Neuronal stem cell (in vitro differentiated cells): ENCODE results near the gene PLXNA1.
A peak's percentile ranks its signal among the peaks of the same experiment; 100 is the strongest.

ENCODE experiments used
- DNase-seq: peaks from one replicate; pipeline ENCODE4 v3.0.0-alpha.2; 2013; ENCODE audit warnings: low spot score
- H2AFZ ChIP-seq: one replicate; pipeline ENCODE4 v1.6.1; 2013; ENCODE audit warnings: mild to moderate bottlenecking, low read length, inconsistent platforms
- H2AK5ac ChIP-seq: 2 replicates; pipeline ENCODE4 v1.6.1; 2013; ENCODE audit warnings: low read depth, mild to moderate bottlenecking, inconsistent platforms, low read length, moderate library complexity, mixed read lengths
- H2BK120ac ChIP-seq: 2 replicates; pipeline ENCODE4 v1.6.1; 2013; ENCODE audit warnings: low read depth, mild to moderate bottlenecking, inconsistent platforms, low read length, moderate library complexity, mixed read lengths
- H2BK12ac ChIP-seq: one replicate; pipeline ENCODE4 v1.6.1; 2013; ENCODE audit warnings: low read length, inconsistent platforms
- H2BK15ac ChIP-seq: 2 replicates; pipeline ENCODE4 v1.6.1; 2013; ENCODE audit warnings: mild to moderate bottlenecking, low read length, inconsistent platforms, mixed read lengths
- H2BK5ac ChIP-seq: one replicate; pipeline ENCODE4 v1.6.1; 2013; ENCODE audit warnings: inconsistent platforms, mild to moderate bottlenecking, low read length, moderate library complexity
- H3K14ac ChIP-seq: one replicate; pipeline ENCODE4 v1.6.1; 2013; ENCODE audit warnings: low read length, inconsistent platforms
- H3K18ac ChIP-seq: 2 replicates; pipeline ENCODE4 v1.6.1; 2013; ENCODE audit warnings: low read length, inconsistent platforms
- H3K23ac ChIP-seq: 2 replicates; pipeline ENCODE4 v1.6.1; 2013; ENCODE audit warnings: low read depth, mild to moderate bottlenecking, mixed read lengths, low read length, inconsistent platforms; ENCODE audit not compliant: poor library complexity
- H3K27ac ChIP-seq: replicated peaks from 3 replicates; pipeline ENCODE4 v1.5.1; 2013; ENCODE audit warnings: low read length, inconsistent platforms
- H3K27me3 ChIP-seq, 3 experiments: 2 replicates each; pipeline ENCODE4 v1.6.1; 2013; ENCODE audit warnings: low read length in 3 of 3, mild to moderate bottlenecking in 2 of 3, inconsistent platforms in 1 of 3, low read depth in 1 of 3, mixed read lengths in 1 of 3, moderate library complexity in 1 of 3; ENCODE audit not compliant: control insufficient read depth in 3 of 3, insufficient read depth in 3 of 3
- H3K36me3 ChIP-seq, 2 donors: replicated peaks in 1 of 2; 2 replicates each; pipeline ENCODE4 v1.6.1; 2013; ENCODE audit warnings: low read length in 2 of 2; ENCODE audit not compliant: control insufficient read depth in 2 of 2, insufficient read depth in 2 of 2
- H3K4ac ChIP-seq: 2 replicates; pipeline ENCODE4 v1.6.1; 2013; ENCODE audit warnings: inconsistent platforms, mild to moderate bottlenecking, low read length, moderate library complexity
- H3K4me1 ChIP-seq, 2 donors: 1 replicate in 1 of 2; 2 replicates in 1 of 2; pipeline ENCODE4 v1.6.1; 2013; ENCODE audit warnings: low read length in 2 of 2, low read depth in 1 of 2; ENCODE audit not compliant: control insufficient read depth in 2 of 2, insufficient read depth in 1 of 2
- H3K4me2 ChIP-seq: one replicate; pipeline ENCODE4 v1.6.1; 2013; ENCODE audit warnings: mild to moderate bottlenecking, low read length, inconsistent platforms; ENCODE audit not compliant: insufficient read depth, poor library complexity, severe bottlenecking
- H3K4me3 ChIP-seq, 2 donors: 2 replicates each; pipeline ENCODE4 v1.5.1; 2013; ENCODE audit warnings: low read length in 2 of 2, mild to moderate bottlenecking in 2 of 2, inconsistent platforms in 1 of 2, moderate library complexity in 1 of 2
- H3K79me1 ChIP-seq: one replicate; pipeline ENCODE4 v1.6.1; 2013; ENCODE audit warnings: low read depth, mild to moderate bottlenecking, inconsistent platforms, low read length, moderate library complexity
- H3K9ac ChIP-seq: one replicate; pipeline ENCODE4 v1.6.1; 2013; ENCODE audit warnings: mild to moderate bottlenecking, low read depth, low read length, inconsistent platforms; ENCODE audit not compliant: poor library complexity
- H3K9me3 ChIP-seq, 2 donors: replicated peaks in 1 of 2; 2 replicates each; pipeline versions ENCODE3 to v1.6.1; 2013; ENCODE audit warnings: low read length in 2 of 2, mild to moderate bottlenecking in 2 of 2, inconsistent platforms in 1 of 2, low read depth in 1 of 2, mixed read lengths in 1 of 2, moderate library complexity in 1 of 2; ENCODE audit not compliant: control insufficient read depth in 2 of 2, insufficient read depth in 1 of 2
- H4K8ac ChIP-seq: one replicate; pipeline ENCODE4 v1.6.1; 2013; ENCODE audit warnings: low read depth, mild to moderate bottlenecking, inconsistent platforms, low read length, moderate library complexity
- H4K91ac ChIP-seq: one replicate; pipeline ENCODE4 v1.6.1; 2013; ENCODE audit warnings: low read length, low read depth, mild to moderate bottlenecking, inconsistent platforms; ENCODE audit not compliant: poor library complexity
- WGBS, 2 donors: extraction: QIAGEN DNeasy Blood & Tissue Kit; methylation state at CpG; one replicate each; pipeline ENCODE4 v1.1.7; 2013; ENCODE audit warnings: missing lambda C conversion rate in 2 of 2, mixed read lengths in 1 of 2; ENCODE audit not compliant: insufficient read length in 2 of 2, insufficient replicate concordance in 1 of 2; ENCODE audit errors: extremely low coverage in 2 of 2; 5-methylcytosine and 5-hydroxymethylcytosine counted together

Gene PLXNA1

GRCh38 chr3:127026036-127026435 lies 43.1 kb downstream of the PLXNA1 start:
- Histone ChIP-seq H3K18ac (no peak overlapping the region), H2BK12ac (no peak overlapping the region), H3K23ac (no peak overlapping the region), H3K4ac (no peak overlapping the region), H2BK5ac (no peak overlapping the region), H3K4me2 (no peak overlapping the region), H3K79me1 (peaks cover 9% of the 10 kb centered on the region), H2BK120ac (no peak overlapping the region), H3K27ac (no peak overlapping the region), H2AK5ac (no peak overlapping the region), H2AFZ (no peak overlapping the region), H3K4me1 (no peaks in the 10 kb centered on the region), H3K14ac (no peak overlapping the region), H4K8ac (no peak overlapping the region), H2BK15ac (no peak overlapping the region), H3K36me3 (peaks cover 88 to 99% of the 10 kb centered on the region in 2 donors), H4K91ac (no peak overlapping the region), H3K9me3 (peaks cover 0 to 1% of the 10 kb centered on the region in 2 donors), H3K9ac (no peak overlapping the region), H3K4me3 (no peak overlapping the region), H3K27me3 (no peaks in the 10 kb centered on the region)
- no peak for DNase-seq
- no CpG with 5 or more reads among the region's 5 CpGs for WGBS, 2 donors

GRCh38 chr3:127026661-127027060 lies 43.7 kb downstream of the PLXNA1 start:
- DNase-seq: no peak
- H2BK12ac ChIP-seq: no peak overlapping the region
- H4K8ac ChIP-seq: no peak overlapping the region
- no peak overlapping the region for H2BK15ac ChIP-seq
- H3K23ac ChIP-seq: peak overlapping the region; percentile 43
- H3K18ac ChIP-seq: no peak overlapping the region
- no peak overlapping the region for H3K4ac ChIP-seq
- no peak overlapping the region for H3K27ac ChIP-seq
- peaks cover 88 to 99% of the 10 kb centered on the region in 2 donors for H3K36me3 ChIP-seq
- H3K4me1 ChIP-seq: no peaks in the 10 kb centered on the region
- H2BK120ac ChIP-seq: no peak overlapping the region
- H3K4me2 ChIP-seq: no peak overlapping the region
- no peak overlapping the region for H2BK5ac ChIP-seq
- no peak overlapping the region for H3K4me3 ChIP-seq
- no peak overlapping the region for H3K9ac ChIP-seq
- no peak overlapping the region for H2AK5ac ChIP-seq
- no peak overlapping the region for H4K91ac ChIP-seq
- no peak overlapping the region for H3K14ac ChIP-seq
- peaks cover 9% of the 10 kb centered on the region for H3K79me1 ChIP-seq
- peaks cover 0 to 1% of the 10 kb centered on the region in 2 donors for H3K9me3 ChIP-seq
- H2AFZ ChIP-seq: no peak overlapping the region
- no CpG with 5 or more reads among the region's 7 CpGs for WGBS, 2 donors
- no peaks in the 10 kb centered on the region for H3K27me3 ChIP-seq

GRCh38 chr3:127027061-127027735 lies 44.3 kb downstream of the PLXNA1 start:
- H3K23ac ChIP-seq: peak overlapping the region; percentile 43
- no peaks in the 10 kb centered on the region for H3K27me3 ChIP-seq
- no peak overlapping the region for H2BK5ac ChIP-seq
- H2AFZ ChIP-seq: no peak overlapping the region
- no peak overlapping the region for H3K9ac ChIP-seq
- H3K9me3 ChIP-seq: peaks cover 0 to 1% of the 10 kb centered on the region in 2 donors
- peaks cover 5% of the 10 kb centered on the region for H3K79me1 ChIP-seq
- H3K4me1 ChIP-seq: no peaks in the 10 kb centered on the region
- H2AK5ac ChIP-seq: peak overlapping the region; percentile 28
- H3K18ac ChIP-seq: no peak overlapping the region
- no peak overlapping the region for H3K4me2 ChIP-seq
- no peak overlapping the region for H3K4ac ChIP-seq
- H2BK120ac ChIP-seq: no peak overlapping the region
- DNase-seq: no peak
- H3K14ac ChIP-seq: no peak overlapping the region
- no peak overlapping the region for H4K8ac ChIP-seq
- no CpG with 5 or more reads among the region's 21 CpGs for WGBS, 2 donors
- H4K91ac ChIP-seq: no peak overlapping the region
- no peak overlapping the region for H2BK15ac ChIP-seq
- peaks cover 88 to 99% of the 10 kb centered on the region in 2 donors for H3K36me3 ChIP-seq
- H2BK12ac ChIP-seq: no peak overlapping the region
- H3K27ac ChIP-seq: no peak overlapping the region
- no peak overlapping the region for H3K4me3 ChIP-seq

- peaks cover 0 to 1% of the 10 kb centered on the region in 2 donors for H3K9me3 ChIP-seq
- H3K27ac ChIP-seq: no peak overlapping the region
- H4K8ac ChIP-seq: no peak overlapping the region
- H3K4ac ChIP-seq: no peak overlapping the region
- H3K4me1 ChIP-seq: no peaks in the 10 kb centered on the region
- no peak overlapping the region for H2BK5ac ChIP-seq
- peaks cover 2% of the 10 kb centered on the region for H3K79me1 ChIP-seq
- H2BK12ac ChIP-seq: no peak overlapping the region
- H2BK120ac ChIP-seq: no peak overlapping the region
- H3K27me3 ChIP-seq: no peaks in the 10 kb centered on the region
- H4K91ac ChIP-seq: no peak overlapping the region
- H3K36me3 ChIP-seq: peaks cover 89 to 99% of the 10 kb centered on the region in 2 donors
- no peak overlapping the region for H2AK5ac ChIP-seq
- H3K23ac ChIP-seq: no peak overlapping the region
- no peak overlapping the region for H2BK15ac ChIP-seq
- H3K4me3 ChIP-seq: no peak overlapping the region
- H3K18ac ChIP-seq: no peak overlapping the region
- no peak overlapping the region for H2AFZ ChIP-seq
- no peak overlapping the region for H3K9ac ChIP-seq
- H3K4me2 ChIP-seq: no peak overlapping the region
- no CpG with 5 or more reads among the region's 29 CpGs for WGBS, 2 donors
- DNase-seq: no peak
- H3K14ac ChIP-seq: no peak overlapping the region
Measured at GRCh38 chr3:127027811-127028548, 45.1 kb downstream of the PLXNA1 start.
